GM19468 (cell line): ENCODE results near the gene MYZAP.

Experiments used
- ATAC-seq: cut with Tn5 transposase; IDR thresholded peaks from one replicate; pipeline ENCODE4 v1.9.1; 2021; ENCODE audit warnings: mild to moderate bottlenecking, moderate library complexity, moderate number of reproducible peaks; ENCODE audit not compliant: unreplicated experiment; ENCODE audit errors: extremely low read depth

MYZAP gene

DNA sequence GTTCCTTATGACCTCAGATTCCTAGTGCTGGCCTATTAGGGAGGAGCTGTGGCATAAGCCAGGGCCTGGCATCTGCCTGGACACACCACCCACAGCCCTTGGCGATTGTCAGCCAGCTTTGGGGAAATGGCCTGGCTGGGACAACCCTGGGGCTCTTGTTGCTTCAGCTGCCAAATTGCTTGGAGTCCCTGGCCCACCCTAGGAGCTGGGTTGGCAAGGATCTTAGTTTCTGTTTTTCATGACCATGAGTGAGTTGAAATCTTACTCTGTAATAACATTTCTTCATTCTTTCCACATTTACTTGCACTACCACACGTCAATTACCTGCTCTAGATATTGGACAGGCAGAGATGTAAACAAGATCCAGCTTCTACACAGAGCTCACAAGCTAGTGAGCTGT, 1.9 kb upstream of the MYZAP start:
- no peak for ATAC-seq

DNA sequence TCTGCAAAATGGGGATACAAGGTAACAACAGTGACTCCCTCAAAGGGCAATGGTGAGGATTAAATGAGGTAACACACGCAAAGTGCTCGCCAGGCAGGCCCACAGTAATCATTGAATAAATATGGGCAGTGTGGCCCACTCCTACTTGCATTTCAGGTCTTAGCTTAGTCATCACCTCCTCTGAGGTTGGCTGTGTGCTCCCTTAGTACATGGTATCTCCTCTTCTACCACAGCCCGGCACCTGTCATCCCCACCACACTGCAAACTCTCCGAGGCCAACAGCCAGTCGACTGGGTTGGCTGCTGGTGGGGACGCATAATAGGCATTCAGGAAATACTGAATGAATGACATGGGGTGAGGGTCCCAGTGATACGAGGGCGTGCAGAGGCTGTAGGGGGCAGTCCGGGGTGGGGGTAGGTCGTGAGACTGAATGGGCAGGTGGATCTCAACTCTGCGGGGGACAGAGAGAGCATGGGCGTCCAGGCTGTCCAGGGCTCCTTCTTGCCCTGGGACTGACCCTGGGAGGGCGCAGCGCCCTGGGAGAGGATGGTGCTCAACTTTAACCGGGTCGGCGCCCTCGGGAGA, 375 bp upstream of the MYZAP start:
- ATAC-seq, result no peak

DNA sequence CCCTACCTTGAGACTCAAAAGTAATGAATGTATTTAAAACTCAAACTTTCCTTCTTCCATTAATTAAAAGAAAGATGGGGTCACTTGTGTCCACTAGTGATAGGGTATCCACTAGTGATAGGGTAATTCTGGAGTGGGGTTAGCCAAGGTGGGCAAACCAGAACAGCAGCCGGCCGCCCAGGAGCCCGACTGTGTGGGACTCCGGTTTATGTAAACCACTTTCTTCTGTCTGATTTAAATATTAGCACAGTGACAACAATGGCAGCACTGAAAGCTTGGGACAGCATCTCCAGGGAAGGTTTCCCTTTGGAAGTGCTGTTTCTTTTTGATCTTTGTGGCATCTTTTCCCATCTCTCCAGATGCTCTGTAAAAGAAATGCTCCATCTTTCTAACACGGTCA, 722 bp downstream of the MYZAP start:
- ATAC-seq, result no peak

DNA sequence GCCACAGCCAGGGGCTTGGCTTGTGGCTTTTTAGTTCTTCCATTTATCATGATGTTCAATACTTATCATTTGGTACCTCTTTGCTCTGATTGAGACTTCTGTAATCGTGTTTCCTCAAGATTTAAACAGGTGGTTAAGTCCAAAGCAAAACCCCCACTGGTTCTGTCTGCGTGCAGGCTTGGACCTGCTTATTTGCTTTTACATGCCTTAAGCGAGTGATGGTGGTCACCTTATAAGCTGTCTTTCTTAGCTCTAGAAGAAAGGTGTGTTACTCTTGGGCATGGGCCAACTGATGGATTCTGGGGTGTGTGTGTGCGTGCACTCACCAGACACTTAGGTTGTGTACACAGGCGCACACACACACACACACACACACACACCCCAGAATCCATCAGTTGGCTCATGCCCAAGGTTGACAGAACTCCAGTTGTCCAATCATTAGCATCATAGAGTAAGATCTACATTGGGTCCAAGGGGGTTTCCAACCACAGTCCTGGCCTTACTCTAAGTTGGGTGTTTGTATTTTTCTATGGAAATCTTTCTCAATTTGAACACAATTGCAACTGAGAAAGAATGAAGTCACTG, 1.2 kb downstream of the MYZAP start:
- ATAC-seq, result no peak

DNA sequence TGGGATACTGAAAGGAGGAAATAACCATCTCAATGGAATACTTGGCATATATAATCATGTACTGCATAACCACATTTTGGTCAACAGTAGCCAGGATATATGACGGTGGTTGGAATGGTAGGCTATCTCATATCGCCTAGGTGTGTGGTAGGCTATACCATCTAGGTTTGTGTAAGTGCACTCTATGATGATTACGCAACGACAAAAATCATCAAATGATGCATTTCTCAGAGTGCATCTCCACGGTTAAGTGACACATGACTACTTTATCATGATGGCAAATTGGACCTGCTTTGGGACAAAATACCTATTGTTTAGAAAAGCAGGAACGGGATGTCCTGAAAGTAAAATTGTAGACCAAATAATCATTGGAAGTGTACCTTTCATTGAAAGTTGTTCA, 2.8 kb downstream of the MYZAP start:
- ATAC-seq, result no peak

DNA sequence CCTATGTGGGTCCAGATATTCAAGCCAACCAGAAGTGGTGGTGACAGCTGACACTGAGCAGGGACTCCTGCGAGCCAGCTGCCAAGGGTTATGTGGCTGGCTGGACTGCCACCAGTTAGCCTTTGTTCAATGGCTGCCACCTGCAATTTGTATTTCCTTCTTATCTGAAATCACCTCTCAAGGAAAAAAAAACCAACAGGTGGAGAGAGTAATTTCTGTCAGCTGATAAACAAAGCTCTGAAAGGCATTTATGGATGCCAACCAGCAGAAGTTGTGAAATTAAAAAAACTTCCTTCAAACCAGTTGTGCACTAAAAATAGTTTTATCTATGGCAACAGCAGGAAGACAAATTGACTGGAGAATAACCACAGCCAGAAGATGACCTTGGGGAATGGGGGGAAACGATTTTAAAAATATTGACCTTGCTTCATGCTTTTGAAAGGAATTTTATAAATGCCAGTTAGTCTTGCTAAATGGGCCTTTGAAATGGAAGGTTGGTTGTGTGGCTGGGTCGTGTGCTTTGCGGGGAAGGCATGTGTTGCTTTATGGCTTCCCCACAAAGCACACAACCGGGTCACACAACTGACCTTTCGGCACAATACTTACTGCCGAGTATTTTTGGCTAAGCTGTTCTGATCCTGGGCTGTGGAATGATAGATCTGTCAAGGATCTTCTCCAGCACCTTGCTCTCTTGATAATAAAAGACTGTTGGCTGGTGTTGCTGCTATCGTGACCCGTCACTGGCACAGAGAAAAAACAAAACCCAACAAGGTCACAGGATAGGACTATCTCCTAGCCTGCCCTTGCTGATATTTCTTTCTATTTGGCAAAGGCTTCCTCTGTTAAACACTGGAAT, 3.5 kb downstream of the MYZAP start:
- ATAC-seq, result no peak

DNA sequence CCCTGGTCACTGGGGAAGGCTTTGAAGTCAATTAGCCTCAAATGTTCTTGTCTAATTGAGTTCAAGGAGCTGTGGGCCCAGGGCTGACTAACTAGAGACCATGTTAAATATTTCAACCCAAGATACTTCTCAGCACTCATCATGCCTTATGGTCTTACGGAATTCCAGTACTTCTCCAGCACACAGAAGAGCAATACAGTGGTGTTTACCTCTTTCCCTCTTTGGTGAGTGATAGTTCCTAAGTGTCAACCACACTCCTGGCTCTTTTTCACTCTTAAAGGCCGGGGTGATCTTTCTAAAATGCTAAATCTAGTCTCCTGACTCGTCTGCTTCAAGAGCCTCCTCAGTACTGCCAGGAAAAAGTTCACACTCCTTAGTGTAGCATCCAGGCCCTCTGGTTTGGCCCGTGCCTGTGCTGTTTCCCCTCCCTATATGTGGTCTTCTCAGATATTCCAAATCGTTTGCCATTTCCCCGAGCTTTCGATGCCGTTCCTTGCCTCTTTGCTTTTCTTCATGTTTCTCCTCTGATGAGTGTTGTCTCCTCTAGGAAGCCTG, 4.7 kb downstream of the MYZAP start:
- ATAC-seq, result no peak

DNA sequence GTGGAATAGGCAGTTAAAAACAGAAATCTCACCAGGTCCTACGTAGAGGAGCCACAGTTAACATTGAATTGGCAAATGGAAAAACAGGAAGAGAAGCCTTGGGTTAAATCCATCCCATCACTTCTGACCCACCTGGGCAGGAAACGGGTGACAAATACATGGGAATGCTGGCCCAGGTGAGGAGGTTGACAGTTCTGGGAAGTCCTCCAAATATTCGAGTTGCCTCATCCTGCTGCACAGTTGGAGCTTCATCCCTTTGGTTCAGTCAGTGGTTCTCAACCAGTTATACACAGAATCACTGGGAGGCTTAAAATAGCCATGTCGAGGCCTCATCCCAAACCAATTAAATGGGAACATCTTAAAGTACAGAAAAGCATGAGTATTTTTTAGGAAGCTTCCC, 5.3 kb downstream of the MYZAP start:
- no peak for ATAC-seq

DNA sequence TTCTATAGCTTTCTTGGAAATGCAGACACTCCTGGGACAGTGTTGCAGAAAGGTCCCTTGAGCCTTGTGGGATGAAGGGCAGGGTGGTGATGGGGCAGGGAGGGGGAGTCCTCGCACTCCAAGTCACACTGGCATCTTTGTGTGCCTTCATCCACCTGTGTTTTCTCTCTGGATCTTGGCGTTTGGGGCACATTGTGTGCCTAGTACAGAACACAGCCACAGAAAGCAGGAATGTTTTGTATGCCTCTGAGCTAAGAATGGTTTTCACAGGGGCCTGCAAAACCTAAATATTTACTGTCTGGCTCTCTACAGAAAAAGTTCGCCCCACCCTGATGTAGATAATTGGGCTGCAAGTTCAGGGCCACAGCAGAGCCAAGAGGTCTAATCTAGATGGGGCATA, 5.7 kb downstream of the MYZAP start:
- ATAC-seq, result no peak

DNA sequence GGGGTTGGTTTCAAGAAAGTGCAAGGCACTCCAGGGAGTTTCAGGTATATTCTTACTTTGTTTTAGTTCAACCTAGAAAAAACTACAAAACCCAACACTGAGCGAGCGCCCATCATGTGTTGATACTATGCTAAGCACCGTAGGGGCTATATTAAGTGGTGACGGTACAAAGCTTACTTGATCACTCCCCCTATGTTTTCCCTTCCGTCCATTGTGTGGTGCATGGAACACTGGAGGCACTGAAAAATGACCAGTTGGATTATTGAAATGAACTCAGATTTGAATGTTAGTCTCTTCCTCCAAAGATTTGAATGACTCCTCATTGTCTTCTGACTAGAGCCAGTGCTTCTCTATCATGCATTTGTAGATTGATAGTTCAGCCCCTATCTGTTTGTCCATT, 6.6 kb downstream of the MYZAP start:
- ATAC-seq, result no peak

DNA sequence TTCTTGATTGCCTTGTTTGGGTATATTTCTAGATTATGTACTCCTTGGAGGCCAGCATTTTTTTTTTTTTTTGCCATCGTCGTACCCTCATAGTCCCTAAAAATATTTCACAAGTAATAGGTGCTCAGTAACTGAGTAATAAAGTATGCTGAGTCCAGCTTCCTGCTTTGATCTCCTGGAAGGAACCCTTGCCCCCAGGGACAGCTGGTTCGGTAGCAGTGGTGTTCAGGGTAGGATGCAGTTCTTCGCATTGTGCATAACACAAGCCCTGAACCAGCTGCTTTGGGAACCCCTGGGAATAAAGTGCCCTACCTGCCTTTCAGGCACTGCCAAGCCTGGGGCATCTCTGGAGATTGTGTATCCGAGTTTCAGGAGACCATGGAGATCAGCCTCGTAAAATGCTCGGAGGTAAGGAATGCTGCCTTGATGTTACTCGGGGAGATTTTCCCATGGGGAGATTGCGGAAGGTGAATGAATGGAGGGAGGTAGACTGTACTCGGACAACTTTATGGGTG, 7.6 kb downstream of the MYZAP start:
- no peak for ATAC-seq

DNA sequence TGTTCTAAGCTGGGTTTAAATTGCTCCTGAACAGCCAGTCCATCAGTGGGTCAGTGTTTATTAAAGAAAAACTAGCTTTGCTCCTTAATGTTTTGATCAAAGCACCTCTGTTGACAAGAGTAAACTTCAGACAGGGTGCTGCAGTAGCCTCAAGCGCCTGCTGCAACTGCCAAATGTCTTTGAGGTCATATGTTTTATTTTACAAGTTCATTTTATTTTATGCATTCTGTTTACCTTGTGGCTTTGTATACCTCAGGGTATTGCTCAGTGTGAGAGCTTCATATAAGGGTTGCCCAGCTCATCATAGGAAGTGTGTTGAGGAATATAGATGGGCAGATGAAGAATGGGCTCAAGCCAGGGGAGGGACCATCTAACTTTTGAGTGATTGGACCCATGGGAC, 8.5 kb downstream of the MYZAP start:
- ATAC-seq, result no peak

DNA sequence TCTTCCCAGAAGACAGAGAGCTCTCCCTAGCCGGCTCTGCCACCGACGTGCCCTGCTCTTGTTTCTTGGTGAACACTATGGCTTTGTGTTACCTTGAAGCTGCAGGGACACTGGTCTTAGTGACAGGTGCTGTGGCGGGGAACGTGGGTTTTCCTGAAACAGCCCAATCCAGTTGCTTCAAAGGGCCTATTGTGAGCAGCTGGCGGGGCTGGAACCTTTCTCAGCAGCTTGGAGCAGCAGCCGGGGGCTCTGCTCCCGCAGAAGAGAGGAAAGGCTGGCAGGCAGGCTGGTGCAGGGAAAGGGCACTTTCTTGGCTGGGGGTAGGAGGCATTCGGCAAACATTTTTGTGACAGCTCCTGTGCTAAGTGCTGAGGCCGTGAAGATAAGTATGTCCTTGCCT, 12.8 kb downstream of the MYZAP start:
- ATAC-seq, result no peak

DNA sequence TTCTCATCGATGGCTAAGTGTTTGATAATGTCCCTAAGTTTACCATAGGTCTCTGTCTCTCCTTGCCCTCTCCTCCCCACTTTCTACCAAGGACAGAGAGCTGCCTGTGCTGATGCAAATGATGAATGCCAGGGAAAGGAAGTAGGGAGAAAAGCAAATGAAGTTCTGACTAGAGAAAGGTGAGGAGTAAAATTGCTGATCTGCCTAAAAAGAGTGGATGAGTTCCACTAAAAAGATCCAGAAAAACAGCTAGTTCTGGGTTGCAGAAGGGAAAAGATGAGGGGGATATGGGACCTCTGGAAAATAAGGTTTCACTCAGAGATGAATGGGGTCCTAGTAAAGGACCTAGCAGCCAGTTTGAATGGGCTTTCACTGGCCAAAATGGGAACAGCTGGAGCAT, 13.8 kb downstream of the MYZAP start:
- ATAC-seq, result no peak

DNA sequence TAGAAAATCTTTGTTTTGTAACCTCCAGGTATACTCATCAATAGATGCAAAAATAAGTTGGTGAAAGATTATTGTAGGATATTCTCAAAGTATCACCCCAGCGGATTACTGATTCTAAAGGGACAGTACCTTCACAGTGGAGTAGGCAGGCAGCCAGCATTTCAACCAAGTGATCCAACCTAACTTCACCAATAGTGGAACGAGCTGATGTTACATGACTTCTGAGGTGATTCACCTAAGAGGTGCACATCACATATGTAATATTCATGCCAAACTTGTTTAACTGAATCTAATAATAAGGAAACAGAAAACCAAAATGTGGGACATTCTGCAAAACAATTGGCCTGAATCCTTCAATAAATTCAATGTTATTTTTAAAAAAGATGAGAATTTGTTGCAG, 14.3 kb downstream of the MYZAP start:
- no peak for ATAC-seq

DNA sequence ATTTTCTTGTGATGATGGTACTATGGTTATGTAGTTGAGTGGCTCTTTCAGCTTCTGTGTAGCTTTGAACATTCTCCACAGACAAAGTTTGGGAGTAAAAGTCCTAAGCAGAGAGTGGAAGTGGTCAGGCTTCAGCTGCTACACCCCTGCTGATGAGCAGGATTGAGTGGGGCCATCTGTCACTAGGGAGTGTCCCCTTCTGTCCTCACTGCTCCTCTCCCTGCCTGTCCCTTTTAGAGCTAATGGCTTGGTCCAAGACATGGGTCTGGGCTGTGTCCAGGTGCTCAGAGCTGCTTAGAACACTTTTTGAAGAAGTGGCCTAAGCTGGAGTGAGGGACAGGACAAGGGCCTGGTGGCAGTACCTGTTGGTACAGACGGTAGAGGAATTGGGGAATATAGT, 15.1 kb downstream of the MYZAP start:
- no peak for ATAC-seq

DNA sequence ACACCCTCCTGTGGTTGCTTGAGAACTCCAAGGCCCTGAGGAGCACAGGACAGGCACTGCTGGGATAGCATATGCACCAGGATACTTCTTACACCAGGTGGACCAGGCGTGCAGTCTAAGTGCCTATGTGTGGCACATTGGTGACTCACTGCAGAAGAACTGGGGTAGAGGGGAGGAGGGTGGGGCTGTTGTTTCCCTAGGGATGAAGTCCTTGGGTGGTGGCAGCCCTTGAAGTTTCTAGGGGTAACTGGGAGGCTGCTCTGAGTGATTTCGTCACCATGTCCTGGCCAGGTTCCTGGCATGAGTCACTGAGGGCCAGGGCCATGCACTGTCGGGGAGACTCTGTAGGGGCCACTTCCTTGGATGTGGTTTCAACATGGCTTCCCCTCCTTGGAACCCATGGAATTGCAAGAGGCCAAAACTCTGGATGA, 15.9 kb downstream of the MYZAP start:
- ATAC-seq, result no peak

DNA sequence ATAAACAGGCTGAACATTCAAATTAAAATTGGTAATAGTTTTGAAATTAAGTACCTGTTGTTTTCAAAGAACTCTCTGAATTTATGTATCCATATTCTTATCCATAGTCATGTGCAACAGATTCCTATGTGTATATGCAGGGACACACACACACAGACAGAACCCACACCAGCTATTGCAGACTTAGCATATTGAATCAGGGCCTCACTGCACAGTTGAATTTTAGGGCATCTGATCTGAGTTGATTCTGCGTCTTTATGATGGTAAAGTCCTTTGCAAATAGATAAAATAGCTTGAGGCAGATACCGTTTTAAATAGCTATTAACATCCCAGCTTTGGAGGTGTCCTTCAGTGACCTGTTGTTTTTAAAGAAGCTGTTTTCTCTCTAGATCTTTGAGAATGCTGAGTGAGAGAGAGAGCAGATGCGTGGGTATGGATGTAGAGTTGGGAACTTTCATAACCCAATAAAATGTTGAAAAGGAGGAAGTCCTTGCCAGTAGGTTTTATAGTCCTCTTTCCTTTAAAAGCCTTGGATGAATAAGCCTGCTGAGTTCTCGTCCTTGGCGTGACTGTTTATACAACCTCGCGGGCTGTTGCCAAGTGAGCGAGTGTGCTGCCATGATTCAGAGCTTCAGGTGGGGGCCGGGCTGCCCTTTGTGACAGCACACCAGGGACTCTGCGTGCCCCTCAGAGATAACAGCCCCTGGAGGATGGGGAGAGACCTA, 18.3 kb downstream of the MYZAP start:
- no peak for ATAC-seq

DNA sequence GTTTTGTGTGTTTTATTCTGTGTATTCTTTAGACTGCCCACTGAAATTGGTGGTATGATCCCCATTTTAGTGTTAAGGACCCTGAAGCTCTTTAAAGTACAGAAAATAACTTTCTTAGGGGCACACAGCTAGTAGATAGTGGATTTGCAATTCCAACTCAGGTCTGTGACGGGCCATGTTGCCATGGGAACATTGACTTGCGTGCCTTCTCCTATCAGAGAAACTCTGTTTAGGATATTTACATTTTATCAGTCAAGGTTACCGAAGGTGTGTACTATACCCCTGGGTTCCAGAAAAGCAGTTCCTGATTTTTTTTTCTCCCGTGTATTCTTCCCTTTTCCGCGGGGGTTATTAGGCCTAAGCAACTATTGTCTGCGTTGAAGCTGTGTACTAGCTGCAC, 19.4 kb downstream of the MYZAP start:
- ATAC-seq, result no peak

DNA sequence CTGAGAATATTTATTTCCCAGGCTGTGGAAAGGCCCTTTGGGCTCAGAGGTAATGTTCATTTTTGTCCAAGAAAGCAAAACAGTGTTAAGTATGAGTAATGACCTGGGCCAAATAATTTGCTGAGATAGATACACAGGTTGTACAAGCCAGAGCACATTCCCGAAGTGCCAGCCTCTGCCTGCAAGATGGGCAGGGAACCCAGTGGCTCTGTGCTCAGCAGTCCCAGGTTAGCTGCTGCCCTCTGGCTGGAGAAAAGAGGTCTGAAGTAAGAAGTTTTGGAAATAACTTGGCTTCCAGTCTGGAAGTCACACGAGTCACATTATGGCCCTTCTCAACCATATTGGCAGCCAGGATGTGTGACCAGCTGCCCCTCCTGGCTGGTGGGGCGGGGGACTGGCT, 20.2 kb downstream of the MYZAP start:
- ATAC-seq, result no peak

DNA sequence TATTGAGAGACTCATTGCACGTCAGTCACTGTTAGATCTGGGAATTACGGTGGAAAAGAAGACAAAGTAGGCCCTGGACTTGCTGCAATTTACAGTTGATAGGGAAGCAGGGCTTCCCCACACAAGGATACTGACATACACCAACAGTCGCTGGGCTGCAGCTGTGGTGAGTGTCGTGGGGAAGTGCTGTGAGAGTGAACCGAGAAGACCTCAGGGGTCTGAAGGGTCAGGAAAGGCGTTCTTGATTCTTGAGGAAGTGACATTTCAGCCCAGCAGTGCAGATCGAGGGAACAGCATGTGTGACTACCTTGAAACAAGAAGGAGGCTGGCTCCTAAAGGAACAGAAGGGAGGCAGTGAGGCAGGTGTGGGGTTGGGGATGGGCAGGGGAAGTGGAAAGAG, 22.5 kb downstream of the MYZAP start:
- no peak for ATAC-seq
